Lower lobe of right lung (tissue), 2 donors: ENCODE results near the gene CDK4. TPM values are rescaled to one million over a fixed set of nuclear protein-coding genes. Genes with fewer than 3 reads are reported as not detected.
"Not testable (repeated sequence)": the region's sequence is repeated elsewhere in the genome, so short reads cannot be mapped to it uniquely, and the experiment has no call there.

Source experiments
- ATAC-seq, 2 donors: fragments of 200-7000 bp; cut with Tn5 transposase; one replicate each; pipeline ENCODE4 v1.9.1; 2020 to 2022; ENCODE audit warnings: mild to moderate bottlenecking in 2 of 2, moderate library complexity in 2 of 2
- DNase-seq: peaks from one replicate; pipeline ENCODE4 v3.0.0-alpha.2; 2020
- H3K27ac ChIP-seq: fragments of 200-600 bp; one replicate; pipeline ENCODE4 v1.8.0; 2022
- H3K27me3 ChIP-seq: fragments of 200-600 bp; one replicate; pipeline ENCODE4 v1.8.0; 2022; ENCODE audit warnings: low read depth
- H3K36me3 ChIP-seq: fragments of 200-600 bp; one replicate; pipeline ENCODE4 v1.8.0; 2022; ENCODE audit warnings: mild to moderate bottlenecking
- H3K4me1 ChIP-seq: fragments of 200-600 bp; one replicate; pipeline ENCODE4 v1.8.0; 2022
- H3K4me3 ChIP-seq: fragments of 200-600 bp; one replicate; pipeline ENCODE4 v1.8.0; 2022; ENCODE audit warnings: mild to moderate bottlenecking
- H3K9me3 ChIP-seq: fragments of 200-600 bp; one replicate; pipeline ENCODE4 v1.8.0; 2022
- CTCF ChIP-seq: fragments of 200-600 bp; IDR thresholded peaks from one replicate; pipeline ENCODE4 v1.8.0; 2022; ENCODE audit warnings: antibody characterized with exemption, mild to moderate bottlenecking
- intact Hi-C: fragments of 100-400 bp; cut with DNase I; formaldehyde crosslinking; loops from one replicate; pipeline ENCODE4 v1.11.0; 2022
- total RNA-seq: library from RNA; stranded (reverse); fragmentation: NEBNext Ultra II Directional; extraction: Animal tissue kit (Norgen Biotek cat#: 25700); gene quantifications from one replicate; pipeline ENCODE4 v1.2.1, GENCODE V29; 2021
- donor health status: DM: no; HTN: yes; CAD: no; lungs with severe emphysema.

The CDK4 gene
- total RNA-seq, 1 donor from 2014 or later = 68.4 TPM

- H3K27ac ChIP-seq = no peak overlapping the region
- no peak overlapping the region for H3K4me3 ChIP-seq
- ATAC-seq (no peak), DNase-seq (no peak)
- no peaks in the 10 kb centered on the region for H3K27me3 ChIP-seq
- no peaks in the 10 kb centered on the region for H3K9me3 ChIP-seq
- H3K36me3 ChIP-seq = peaks cover 29% of the 10 kb centered on the region
- peaks cover 8% of the 10 kb centered on the region for H3K4me1 ChIP-seq
- no peak for TF ChIP-seq CTCF
- intact Hi-C loops = no loop called here
Observed at GRCh38 chr12:57724003-57724935, 27.8 kb downstream of the CDK4 start.

DNA sequence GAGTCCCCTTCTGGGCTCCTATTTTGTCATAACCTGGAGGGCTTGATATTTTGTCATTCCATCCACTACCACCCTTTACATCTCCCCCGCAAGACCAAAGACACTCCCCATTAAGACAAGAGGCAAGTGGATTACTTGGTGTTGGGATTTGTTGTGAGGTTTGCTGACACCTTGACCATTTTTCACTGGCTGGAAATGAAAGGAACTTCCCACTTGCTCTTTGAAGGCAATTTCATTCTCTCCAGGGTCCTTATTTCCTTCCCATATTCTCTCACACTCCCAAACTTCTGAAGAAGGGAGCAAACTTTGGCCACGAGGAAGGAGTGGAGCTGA, 28.5 kb downstream of the CDK4 start:
- intact Hi-C loops = no loop called here
- peaks cover 8% of the 10 kb centered on the region for H3K4me1 ChIP-seq
- H3K27me3 ChIP-seq = no peaks in the 10 kb centered on the region
- H3K27ac ChIP-seq = no peak overlapping the region
- no peak for DNase-seq
- no peak for ATAC-seq
- peaks cover 35% of the 10 kb centered on the region for H3K36me3 ChIP-seq
- no peak overlapping the region for H3K4me3 ChIP-seq
- H3K9me3 ChIP-seq = no peaks in the 10 kb centered on the region
- no peak for TF ChIP-seq CTCF

GRCh38 chr12:57722716-57723629, 29.1 kb downstream of the CDK4 start:
- DNase-seq (no peak), ATAC-seq (no peak)
- Histone ChIP-seq H3K4me3 (no peak overlapping the region), H3K27me3 (no peaks in the 10 kb centered on the region), H3K27ac (no peak overlapping the region), H3K9me3 (no peaks in the 10 kb centered on the region), H3K4me1 (peaks cover 8% of the 10 kb centered on the region), H3K36me3 (peaks cover 42% of the 10 kb centered on the region)
- TF ChIP-seq CTCF = no peak
- intact Hi-C loops = no loop called here

DNA sequence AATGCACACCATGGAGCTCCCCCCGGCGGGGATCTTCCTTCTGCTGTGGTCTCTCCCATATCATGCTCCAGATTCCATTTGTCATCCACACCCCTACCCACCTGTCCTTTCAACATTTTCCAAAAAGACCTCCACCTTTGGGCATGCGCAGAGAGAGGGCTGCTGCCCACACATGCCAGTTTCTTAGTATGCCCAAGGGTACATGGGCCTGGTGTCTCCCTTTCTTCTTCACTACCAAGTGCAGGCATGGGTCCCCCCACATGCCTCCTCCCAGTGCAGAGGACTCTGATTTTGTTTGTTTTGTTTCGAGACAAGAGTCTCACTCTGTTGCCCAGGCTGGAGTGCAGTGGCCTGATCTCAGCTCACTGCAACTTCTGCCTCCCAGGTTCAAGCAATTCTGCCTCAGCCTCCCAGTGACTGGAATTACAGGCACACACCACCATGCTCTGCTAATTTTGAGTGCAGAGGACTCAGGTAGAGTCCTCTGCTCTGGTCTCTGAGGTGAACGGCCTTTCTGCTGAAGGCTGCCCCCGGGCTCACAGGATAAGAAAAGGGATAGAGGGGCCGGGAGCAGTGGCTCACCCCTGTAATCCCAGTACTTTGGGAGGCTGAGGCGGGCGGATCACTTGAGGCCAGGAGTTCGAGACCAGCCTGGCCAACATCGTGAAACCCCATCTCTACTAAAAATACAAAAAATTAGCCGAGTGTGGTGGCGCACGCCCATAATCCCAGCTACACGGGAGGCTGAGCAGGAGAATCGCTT, 30.1 kb downstream of the CDK4 start:
- H3K4me1 ChIP-seq, DNase-seq, H3K9me3 ChIP-seq, H3K27me3 ChIP-seq, intact Hi-C loops, H3K27ac ChIP-seq, H3K4me3 ChIP-seq, ATAC-seq: not testable (repeated sequence)
- peaks cover 51% of the 10 kb centered on the region for H3K36me3 ChIP-seq

- Histone ChIP-seq H3K27ac (no peak overlapping the region), H3K4me3 (no peak overlapping the region), H3K4me1 (peaks cover 3% of the 10 kb centered on the region), H3K9me3 (no peaks in the 10 kb centered on the region), H3K36me3 (peaks cover 62% of the 10 kb centered on the region), H3K27me3 (no peaks in the 10 kb centered on the region)
- DNase-seq (no peak), ATAC-seq (no peak)
- no peak for TF ChIP-seq CTCF
- intact Hi-C loops = no loop called here
Observed at GRCh38 chr12:57720606-57721595, 31.2 kb downstream of the CDK4 start.
